GM21717 (cell line): Measurements from ENCODE around the gene SMAD2.

Source experiments
- ATAC-seq: cut with Tn5 transposase; IDR thresholded peaks from one replicate; pipeline ENCODE4 v1.9.1; 2021; ENCODE audit warnings: mild to moderate bottlenecking, moderate library complexity; ENCODE audit not compliant: unreplicated experiment

SMAD2 gene

GRCh38 chr18:47899107-47899840 lies 31.2 kb downstream of the SMAD2 start:
- no peak for ATAC-seq

- no peak for ATAC-seq
Measured at GRCh38 chr18:47898696-47899095, 31.8 kb downstream of the SMAD2 start.

GRCh38 chr18:47898055-47898454 lies 32.4 kb downstream of the SMAD2 start:
- ATAC-seq, result no peak

GRCh38 chr18:47895565-47896250 lies 34.8 kb downstream of the SMAD2 start:
- no peak for ATAC-seq

- no peak for ATAC-seq
Measured at GRCh38 chr18:47893939-47894699, 36.3 kb downstream of the SMAD2 start.

- ATAC-seq, result no peak
Measured at GRCh38 chr18:47893047-47893446, 37.4 kb downstream of the SMAD2 start.

GRCh38 chr18:47888156-47888555 lies 42.3 kb downstream of the SMAD2 start:
- no peak for ATAC-seq

GRCh38 chr18:47887227-47887626 lies 43.2 kb downstream of the SMAD2 start:
- ATAC-seq, result no peak

GRCh38 chr18:47883771-47884413 lies 46.6 kb downstream of the SMAD2 start:
- no peak for ATAC-seq

GRCh38 chr18:47882641-47883040 lies 47.8 kb downstream of the SMAD2 start:
- no peak for ATAC-seq

GRCh38 chr18:47881752-47882455 lies 48.6 kb downstream of the SMAD2 start:
- no peak for ATAC-seq

- ATAC-seq, result no peak
Measured at GRCh38 chr18:47881042-47881441, 49.4 kb downstream of the SMAD2 start.

- no peak for ATAC-seq
Measured at GRCh38 chr18:47877892-47878291, 52.6 kb downstream of the SMAD2 start.

GRCh38 chr18:47876813-47877212 lies 53.6 kb downstream of the SMAD2 start:
- ATAC-seq, result no peak

- ATAC-seq, result no peak
Measured at GRCh38 chr18:47873625-47874024, 56.8 kb downstream of the SMAD2 start.

- ATAC-seq, result no peak
Measured at GRCh38 chr18:47872426-47872825, 58.0 kb downstream of the SMAD2 start.

GRCh38 chr18:47871288-47871687 lies 59.2 kb downstream of the SMAD2 start:
- ATAC-seq, result no peak

- ATAC-seq, result no peak
Measured at GRCh38 chr18:47870605-47871004, 59.9 kb downstream of the SMAD2 start.

GRCh38 chr18:47868744-47869143 lies 61.7 kb downstream of the SMAD2 start:
- no peak for ATAC-seq

- no peak for ATAC-seq
Measured at GRCh38 chr18:47865183-47865582, 65.3 kb downstream of the SMAD2 start.

GRCh38 chr18:47863041-47863440 lies 67.4 kb downstream of the SMAD2 start:
- ATAC-seq, result no peak
